T-helper 1 cell treated with Interleukin-12 subunit alpha and Interleukin-12 subunit beta and Interleukin-4 antibody, amounts not matched to agents 30 ng/mL and 1 ng/mL, for 36 hours (primary cell): ENCODE results near the gene MGAT5. TPM values are rescaled to one million over a fixed set of nuclear protein-coding genes. Genes with fewer than 3 reads are reported as not detected.

Source experiments
- intact Hi-C: fragments of 100-400 bp; cut with micrococcal nuclease; formaldehyde crosslinking; loops from one replicate; pipeline ENCODE4 v1.15.1; 2024
- total RNA-seq: library from RNA; stranded (reverse); gene quantifications from 2 replicates; pipeline ENCODE4 v1.2.3, GENCODE V29; 2022

MGAT5 gene
- total RNA-seq, 1 donor from 2014 or later = 39.6 TPM

DNA sequence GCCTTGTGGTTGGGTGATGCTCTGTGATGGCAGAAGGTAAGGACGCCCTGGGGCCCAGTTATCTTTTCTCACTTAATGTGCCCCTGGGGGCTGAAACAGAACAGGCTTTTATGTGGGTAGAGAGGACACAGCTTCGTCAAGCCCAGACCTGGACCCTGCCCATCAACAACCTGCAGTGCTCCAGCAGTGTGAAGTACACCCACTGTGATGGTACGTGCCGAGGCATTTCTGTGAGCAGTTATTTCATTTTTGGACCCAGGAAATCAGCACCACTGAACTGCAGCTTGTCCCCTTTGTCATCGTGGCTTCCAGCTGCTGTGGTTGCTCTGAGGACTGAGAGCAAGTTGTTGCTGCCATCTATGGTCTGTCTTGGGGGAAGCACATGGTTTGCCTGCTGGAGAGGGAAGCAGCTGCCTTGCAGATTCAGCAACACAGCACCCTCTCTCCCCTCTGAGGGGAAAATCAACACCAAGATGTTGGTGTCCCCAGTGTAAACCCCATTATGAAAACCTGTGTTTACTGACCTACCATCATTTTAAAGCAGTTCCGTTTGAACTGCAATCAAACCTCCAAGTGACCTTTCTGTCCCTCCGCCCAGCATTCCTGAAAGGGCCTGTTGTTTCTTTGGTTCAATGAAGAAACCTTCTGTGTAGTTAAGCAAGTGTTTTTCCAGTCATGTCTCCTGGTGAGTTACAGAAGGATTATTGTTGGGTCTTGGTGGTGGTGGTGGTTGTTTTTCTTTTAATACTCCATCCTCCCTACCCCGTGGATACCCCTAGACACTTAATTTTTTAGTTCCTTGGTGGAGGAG is 158.2 kb downstream of the MGAT5 start:
- intact Hi-C loops = loop anchor here (1.0 to 5.0 kb wide), 10 partner anchors 65 to 526 kb away; no protein-coding TSS in a partner anchor

DNA sequence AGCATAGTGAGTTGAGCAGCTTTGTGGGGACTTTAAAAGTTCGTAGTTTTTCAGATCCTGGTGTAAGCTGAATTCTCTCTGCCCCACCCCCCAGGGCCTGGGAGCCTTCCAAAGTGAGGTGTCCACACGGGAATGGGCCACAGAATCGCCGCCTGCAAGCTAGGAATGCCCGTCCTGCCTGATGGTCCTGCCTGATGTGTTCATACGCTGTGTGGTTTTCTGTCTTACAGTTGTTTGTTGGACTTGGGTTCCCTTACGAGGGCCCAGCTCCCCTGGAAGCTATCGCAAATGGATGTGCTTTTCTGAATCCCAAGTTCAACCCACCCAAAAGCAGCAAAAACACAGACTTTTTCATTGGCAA is 158.7 kb downstream of the MGAT5 start:
- intact Hi-C loops = loop anchor here (1.0 to 5.0 kb wide), 10 partner anchors 65 to 526 kb away; no protein-coding TSS in a partner anchor

DNA sequence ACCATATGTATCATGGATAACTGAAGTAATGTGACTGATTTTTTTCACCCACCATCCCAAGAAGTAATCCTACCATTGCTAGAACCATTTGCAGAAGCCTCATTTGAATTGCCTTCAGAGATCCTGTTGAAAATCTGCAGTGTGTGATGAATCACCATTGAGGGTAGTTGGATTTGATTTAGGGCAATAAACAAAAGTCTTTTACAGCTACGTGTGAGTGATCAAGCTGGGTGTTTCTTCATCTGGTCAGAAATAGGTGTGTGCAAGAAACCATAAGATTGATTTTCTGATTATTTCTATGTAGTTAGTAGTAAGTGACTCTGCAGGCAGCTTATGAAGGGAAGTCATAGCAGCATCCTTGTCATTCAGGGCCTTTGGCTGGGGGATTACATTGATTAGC is 159.6 kb downstream of the MGAT5 start:
- intact Hi-C loops = loop anchor here (5.0 kb wide), 2 partner anchors 66 to 206 kb away; no protein-coding TSS in a partner anchor

DNA sequence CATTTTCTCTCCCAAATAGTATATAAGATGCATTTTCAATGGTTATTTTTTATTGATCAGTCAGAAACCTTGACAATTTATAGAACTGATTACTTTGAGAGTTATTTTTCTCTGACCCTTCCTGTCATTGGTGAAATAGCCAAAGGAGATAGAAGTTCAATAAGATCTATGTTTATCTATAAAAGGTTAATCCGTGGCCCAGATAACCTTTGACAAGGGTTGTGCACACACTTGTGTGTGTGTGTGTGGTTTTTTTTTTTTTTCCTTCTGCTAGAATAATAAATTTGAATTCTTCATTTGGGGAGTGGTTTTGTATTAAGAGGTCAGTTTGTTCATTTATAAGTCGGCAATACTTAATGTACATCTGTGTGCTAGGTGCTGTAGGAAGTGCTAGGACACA is 160.0 kb downstream of the MGAT5 start:
- intact Hi-C loops = loop anchor here (5.0 kb wide), 2 partner anchors 67 to 207 kb away; no protein-coding TSS in a partner anchor

DNA sequence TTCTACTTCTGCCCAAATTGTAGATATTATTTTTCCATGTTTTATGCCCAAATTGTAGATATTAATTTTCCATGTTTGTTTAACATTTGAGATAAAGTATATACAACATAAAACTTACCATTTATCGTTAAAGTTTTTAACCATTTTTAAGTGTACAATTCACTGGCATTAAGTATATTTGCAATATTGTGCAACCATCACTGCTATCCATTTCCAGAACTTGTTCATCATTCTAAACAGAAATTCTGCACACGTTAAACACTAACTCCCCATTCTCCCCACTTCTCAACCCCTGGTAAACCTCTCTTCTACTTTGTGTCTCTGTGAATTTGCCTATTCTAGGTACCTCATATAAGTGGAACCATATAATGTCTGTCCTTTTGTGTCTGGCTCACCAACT is 162.1 kb downstream of the MGAT5 start:
- intact Hi-C loops = no loop called here

DNA sequence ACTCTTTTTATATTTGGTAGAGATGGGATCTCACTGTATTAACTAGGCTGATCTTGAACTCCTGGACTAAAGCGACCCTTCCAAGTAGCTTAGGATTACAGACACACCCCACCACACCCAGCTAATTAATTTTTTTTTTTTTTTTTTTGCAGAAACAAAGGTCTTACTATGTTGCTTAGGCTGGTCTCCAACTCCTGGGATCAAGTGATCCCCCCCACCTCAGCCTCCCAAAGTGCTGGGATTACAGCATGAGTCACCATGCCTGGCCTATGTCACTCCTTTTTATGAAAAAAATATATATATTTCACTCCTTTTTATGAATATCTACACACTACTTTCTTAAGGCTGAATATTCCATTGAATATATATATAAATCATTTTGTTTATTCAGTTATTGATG is 162.8 kb downstream of the MGAT5 start:
- intact Hi-C loops = no loop called here

DNA sequence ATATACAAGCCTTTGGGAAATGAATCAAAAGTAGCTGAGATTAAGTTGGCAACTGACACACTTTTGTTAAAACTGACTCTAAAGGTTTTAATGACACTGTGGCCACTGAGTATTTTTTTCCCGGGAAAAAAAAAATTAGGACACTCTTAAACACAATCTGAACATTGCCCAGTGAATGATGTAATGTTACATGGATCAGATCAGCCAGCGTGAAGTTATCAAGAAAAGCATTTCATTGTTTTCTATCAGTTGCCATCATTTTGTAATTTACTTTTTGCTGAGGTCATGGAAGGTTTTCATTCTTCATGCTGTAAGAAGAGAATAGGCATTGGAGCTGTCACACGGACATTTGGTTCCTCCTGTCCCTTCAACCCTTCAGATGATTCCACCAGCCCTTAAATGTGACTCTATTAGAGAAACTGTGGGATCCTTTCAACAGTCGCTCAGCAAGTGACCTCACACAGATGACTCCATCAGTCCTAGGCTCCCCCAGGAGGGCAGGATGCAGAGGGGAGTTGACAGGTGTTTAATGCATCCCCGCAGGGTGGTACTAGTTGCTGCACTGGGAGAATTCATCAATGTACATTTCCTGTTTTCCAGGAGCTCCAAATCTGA is 164.2 kb downstream of the MGAT5 start:
- intact Hi-C loops = no loop called here

DNA sequence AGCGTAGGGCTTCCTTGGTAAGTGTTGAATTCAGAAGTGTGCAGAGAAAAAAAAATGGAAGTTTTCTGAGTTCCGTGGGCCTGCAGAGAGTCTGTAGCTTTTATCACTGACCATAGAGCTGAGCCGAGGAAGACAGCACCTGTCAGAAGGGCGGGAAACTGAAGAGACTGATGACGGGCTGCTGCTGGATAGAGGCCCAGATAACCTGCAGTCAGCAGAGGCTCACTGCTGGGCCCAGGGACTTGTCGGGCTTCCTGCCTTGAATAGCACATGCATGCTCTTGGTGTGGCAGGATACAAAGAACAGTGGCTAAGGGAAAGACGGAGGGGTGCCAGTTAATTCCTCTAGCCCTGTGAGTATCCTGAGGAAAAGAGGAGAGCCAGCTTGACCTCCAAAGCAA is 166.4 kb downstream of the MGAT5 start:
- intact Hi-C loops = no loop called here

DNA sequence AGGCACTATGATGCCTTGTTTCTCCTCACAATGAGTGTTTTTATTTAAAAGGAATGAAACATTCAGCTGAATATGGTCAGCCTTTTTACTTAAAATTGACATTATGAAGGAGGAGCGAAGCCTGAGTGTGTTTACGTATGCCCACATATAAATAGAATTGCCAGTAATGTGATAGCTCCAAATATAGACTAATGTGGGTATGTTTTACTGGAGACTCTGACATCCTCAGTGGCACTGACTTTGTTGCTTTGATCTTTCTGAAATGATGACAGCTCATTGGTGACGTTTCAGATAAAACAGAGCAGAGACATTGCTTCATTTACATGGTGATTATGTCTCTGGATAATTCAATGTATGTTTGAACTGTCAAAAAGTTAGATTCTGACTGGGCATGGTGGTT is 167.0 kb downstream of the MGAT5 start:
- intact Hi-C loops = no loop called here

DNA sequence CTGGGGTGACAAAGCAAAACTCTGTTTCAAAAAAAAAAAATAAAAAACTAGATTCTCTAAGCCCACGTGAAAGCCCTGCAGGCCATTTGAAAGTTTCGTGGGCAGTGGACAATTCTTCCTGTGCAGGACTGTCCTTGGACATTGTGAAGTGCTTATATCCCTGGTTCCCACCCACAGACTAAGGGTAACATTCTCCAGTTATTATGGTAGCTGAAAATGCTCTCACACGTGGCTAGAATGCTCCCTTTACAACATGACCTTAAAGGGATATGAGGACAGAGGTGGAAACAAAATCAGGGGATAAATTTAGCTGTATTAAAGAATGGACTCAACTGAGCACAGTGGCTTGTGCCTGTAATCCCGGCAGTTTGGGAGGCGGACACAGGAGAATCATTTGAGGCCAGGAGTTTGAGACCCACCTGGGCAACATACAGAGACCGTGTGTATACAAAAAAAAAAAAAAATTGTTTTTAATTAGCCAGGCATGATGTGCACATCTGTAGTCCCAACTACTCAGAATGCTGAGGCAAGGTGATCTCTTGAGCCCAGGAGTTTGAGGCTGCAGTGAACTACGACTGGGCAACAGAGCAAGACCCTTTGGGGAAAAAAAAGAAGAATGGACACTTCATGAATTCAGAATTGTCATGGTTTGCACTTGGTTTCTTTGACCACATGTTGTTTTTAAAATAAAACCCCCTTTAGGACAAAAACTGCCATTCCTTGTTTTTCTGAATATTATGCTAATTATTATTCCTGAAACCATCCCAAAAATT is 167.9 kb downstream of the MGAT5 start:
- intact Hi-C loops = no loop called here

DNA sequence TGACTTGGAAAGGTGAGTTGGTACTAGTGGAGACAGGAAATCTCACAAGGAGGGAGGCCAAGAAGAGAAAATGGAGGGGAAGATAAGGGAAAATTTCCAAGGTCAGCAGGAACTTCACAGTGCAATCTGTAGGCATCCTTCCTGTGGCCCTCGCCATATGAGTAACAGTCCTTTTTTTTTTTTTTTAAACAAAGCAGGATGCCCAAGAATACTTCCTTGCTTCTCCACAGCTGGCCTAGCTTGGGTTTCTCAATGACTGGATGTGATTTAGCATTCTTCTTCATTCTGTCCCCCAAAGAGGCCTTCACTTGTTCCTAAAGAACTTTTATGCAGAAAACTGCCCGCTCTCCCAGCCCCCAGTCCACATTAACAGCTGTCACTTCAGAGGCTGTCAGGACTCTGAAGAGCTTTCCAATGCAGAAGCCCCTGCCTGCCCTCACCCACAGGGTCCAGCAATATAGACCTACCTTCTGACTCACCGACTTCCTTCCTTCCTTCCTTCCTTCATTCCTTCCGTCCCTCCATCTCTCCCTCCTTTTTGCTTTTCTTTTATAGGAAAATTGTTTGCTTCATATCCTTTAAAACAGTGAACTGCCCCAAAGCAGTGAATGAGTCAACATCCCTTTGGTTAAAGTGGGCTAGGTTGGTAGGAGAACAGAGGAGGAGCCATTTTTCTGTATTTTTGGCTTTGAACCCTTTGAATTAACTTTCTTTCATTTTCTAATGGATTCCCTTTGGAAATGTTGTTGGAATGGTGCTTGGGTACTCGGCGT is 172.0 kb downstream of the MGAT5 start:
- intact Hi-C loops = no loop called here

DNA sequence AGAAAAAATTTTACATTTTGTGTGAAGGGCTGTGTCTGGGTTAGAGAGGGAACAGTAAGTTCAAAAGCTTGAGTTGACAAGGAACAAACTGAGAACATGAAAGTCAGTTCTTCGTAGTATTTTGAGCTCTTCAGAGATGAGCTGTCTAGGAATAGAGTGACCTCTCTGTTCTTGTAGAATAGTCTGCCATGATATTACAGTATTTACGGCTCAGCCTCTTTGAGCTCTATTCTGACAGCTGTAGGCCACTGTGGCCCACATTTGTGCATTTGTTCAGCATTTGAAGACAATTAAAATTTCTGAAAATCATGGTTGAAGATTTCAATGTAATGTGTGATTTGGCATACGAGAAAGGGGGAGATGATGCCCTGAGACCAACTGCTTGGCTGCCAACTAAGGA is 172.8 kb downstream of the MGAT5 start:
- intact Hi-C loops = no loop called here

DNA sequence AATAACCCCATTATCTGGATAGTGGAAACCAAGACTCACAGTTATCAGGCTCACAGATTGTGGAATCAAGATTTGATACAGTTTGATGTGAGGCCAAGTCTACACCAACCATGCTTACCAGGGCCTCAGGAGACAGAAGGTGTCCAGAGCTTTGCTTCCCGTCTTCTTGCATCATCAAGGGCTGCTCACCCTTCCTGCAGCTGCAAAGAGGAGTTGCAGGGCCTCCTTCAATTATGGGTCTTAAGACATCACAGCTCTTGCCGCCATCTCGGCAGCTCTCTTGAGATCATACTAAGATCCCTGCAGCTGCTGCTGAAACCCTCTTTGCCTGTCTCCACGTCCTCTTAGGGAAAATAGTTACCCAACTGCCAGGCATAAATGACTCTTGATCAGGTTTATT is 176.0 kb downstream of the MGAT5 start:
- intact Hi-C loops = no loop called here

DNA sequence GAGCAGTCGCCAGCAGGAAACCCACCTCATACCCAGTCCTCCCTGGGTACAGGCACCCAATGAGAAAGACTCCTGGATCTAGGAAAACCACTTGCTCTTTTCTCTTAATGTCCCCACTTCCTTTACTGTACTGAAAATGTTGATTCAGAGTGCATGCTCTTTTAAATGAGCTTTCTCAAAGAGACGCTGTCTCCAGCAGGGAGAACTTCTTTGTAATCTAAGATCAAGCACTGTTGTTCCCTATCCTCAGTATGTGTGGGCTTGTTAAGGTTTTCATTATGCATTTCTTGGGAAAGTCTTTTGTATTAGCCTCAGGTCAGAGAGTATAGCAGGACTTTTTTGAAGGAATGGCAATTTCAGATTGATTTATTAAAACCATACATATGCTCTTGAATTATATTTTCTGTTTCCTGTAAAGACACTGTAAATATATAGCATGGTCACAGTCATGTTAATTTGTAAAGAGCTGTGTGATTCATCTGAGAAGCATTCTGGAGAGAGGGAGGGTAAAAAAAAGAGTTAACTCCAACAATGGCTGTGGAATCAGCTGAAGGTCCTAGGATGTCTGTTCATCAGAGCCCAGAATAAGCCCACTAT is 178.1 kb downstream of the MGAT5 start:
- intact Hi-C loops = no loop called here

DNA sequence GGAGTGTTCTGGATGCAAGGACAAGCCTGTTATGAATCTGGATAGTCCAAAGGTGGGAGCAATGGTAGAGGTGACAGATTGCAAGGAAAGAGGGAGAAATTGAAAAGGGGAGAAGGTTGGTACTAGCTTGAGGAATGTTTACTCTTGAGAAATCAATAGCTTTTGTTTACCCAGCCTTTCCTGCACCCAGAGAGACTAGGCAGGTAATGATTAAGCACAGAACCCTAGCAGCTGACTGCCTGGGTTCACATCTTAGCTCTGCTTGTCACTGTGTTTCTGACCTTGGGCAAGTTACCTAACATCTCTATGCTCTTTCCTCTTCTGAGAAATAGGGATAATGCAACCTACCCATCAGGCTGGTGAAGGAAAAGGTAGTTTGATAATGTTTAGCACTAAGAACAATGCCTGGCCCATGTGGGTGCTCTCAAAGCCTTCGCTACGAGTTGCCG is 178.6 kb downstream of the MGAT5 start:
- intact Hi-C loops = no loop called here

DNA sequence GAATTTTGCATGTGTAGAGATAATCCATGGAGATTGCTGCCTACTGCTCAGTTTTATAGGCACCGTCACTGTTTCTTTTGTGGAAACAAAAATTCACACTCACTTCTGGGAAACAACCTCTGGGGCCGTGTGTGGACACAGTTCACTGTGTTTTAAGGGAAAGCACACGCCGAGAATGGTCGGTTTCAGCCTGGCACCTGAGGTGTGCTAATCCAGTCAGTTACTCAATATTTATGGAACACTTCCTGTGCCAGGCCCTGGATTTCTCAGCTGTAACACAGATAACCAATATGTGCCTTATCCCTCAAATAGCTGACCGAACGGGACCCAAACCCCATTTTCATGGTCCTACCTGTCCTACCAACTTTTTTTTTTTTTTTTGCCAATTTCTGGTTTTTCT is 179.6 kb downstream of the MGAT5 start:
- intact Hi-C loops = no loop called here

DNA sequence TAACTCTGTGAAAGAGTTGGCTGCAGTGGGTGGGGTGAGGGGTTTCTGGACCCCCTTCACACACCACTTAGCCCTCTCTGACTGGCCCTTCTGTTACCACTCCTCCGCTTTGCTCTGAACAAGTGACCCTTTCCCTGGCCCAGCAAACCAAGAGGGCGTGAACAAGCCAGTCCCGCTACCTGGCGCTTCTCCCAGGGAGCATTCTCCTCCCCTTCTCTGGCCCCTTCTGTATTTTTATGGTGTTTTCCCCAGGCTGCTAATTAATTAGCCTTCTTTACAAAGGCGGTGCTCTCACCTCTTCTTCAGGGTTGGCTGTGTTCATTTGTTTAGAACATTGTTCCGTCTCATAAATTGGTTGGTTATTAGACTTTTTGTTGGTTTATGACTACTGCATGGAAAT is 180.1 kb downstream of the MGAT5 start:
- intact Hi-C loops = no loop called here

DNA sequence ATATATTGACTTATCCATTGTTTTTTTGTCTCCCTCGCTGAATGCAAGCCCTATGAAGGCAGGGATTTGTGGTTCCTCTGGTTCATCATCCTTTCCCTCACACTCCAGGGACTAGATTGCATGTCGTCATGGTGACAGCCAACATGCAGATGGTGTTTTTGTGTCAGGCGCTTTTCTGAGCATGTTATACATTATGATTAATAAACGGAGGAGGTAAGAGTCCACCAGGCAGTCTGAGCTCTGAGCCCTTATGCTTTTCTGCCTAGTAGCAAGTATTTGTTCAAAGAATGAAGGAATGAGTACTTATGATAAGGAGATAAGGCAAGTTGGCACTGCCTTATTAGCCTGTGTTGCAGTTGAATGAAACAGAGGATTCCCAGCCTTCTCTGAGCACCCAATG is 181.6 kb downstream of the MGAT5 start:
- intact Hi-C loops = no loop called here

DNA sequence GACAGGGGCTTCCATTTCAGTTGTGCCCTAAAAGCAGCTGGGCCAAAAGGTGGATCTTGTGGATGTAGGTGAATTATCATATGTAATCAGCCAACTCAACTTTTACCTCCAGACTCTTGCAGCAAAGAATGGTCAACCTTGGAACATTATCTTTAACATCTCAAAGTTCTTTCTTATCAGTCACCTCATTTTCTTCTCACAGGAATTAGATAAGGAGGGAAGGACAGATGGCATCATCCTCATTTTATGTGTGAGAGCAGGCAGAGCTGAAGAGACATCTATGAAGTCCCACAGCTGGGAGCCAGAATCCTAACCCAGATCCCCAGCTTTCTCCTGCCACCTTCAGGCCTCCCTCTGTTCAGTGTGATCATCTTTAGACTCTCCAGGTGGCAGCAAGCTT is 182.1 kb downstream of the MGAT5 start:
- intact Hi-C loops = no loop called here

DNA sequence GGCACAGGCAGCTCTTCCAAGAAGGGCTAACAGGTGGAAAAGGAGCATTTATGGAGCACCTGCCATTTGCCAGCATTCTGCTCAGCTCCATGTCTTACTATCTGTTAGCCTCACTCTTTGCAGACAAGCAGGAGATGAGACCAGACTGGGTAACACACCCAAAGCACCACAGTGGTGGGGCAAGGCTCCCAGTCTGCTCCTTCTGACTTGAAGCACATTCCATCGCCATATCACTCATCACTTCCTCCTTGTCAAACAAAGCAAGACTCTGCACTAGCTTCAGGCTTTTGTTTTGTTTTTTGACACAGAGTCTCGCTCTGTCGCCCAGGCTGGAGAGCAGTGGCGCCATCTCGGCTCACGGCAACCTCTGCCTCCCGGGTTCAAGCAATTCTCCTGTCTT is 182.8 kb downstream of the MGAT5 start:
- intact Hi-C loops = no loop called here

DNA sequence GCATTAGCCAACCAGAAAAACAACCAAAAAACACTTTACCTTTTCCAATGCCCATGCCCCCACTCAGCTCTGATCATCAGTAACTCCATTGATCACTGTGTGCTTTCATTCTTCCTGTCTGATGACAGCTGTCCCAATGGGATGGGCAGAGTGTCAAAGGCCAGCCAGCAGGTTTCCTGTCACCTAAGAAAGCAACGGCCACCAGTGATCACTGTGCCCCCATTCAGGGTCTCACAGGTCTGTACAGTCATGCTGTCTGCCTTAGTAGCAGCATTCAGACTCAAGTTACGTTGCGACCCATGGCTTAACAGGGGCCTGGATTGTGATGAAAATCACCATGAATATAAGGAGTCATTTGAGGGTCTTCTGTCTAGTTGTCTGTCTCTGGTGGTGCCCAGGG is 184.5 kb downstream of the MGAT5 start:
- intact Hi-C loops = no loop called here
